MM.1S (cell line): ENCODE data around the gene DOP1A.
A peak's percentile ranks its signal among the peaks of the same experiment; 100 is the strongest.

Source experiments
- DNase-seq: peaks from one replicate; pipeline ENCODE4 v3.0.0-alpha.2; 2015
- H2AFZ ChIP-seq: fragments of 300-600 bp; sonication (generic); 2 replicates; pipeline ENCODE4 v1.6.0; 2016; ENCODE audit warnings: antibody characterized with exemption, low read length
- H3F3A ChIP-seq: fragments of 300-600 bp; sonication (generic); 2 replicates; pipeline ENCODE4 v1.6.1; 2016; ENCODE audit warnings: mild to moderate bottlenecking, antibody characterized with exemption, low read length, moderate library complexity, mixed read lengths; ENCODE audit not compliant: insufficient read depth
- H3K27ac ChIP-seq: fragments of 300-600 bp; sonication (generic); 2 replicates; pipeline ENCODE4 v1.5.1; 2016; ENCODE audit warnings: mild to moderate bottlenecking, low read length
- H3K27me3 ChIP-seq: fragments of 300-600 bp; sonication (generic); replicated peaks from 2 replicates; pipeline ENCODE4 v1.6.0; 2016; ENCODE audit warnings: low read length; ENCODE audit not compliant: insufficient read depth
- H3K36me3 ChIP-seq: fragments of 300-600 bp; sonication (generic); replicated peaks from 2 replicates; pipeline ENCODE4 v1.6.1; 2016; ENCODE audit warnings: mild to moderate bottlenecking, low read length, mixed read lengths; ENCODE audit not compliant: insufficient read depth
- H3K4me1 ChIP-seq: fragments of 300-600 bp; sonication (generic); 2 replicates; pipeline ENCODE4 v1.6.1; 2016; ENCODE audit warnings: low read length, mixed read lengths
- H3K4me2 ChIP-seq: fragments of 300-600 bp; sonication (generic); 2 replicates; pipeline ENCODE4 v1.6.0; 2016; ENCODE audit warnings: low read depth, low read length
- H3K4me3 ChIP-seq: fragments of 300-600 bp; sonication (generic); 2 replicates; pipeline ENCODE4 v1.5.1; 2016; ENCODE audit warnings: low read length, mixed read lengths
- H3K79me2 ChIP-seq: fragments of 300-600 bp; sonication (generic); 2 replicates; pipeline ENCODE4 v1.6.1; 2016; ENCODE audit warnings: mixed run types, low read length, mixed read lengths
- H3K9ac ChIP-seq: fragments of 300-600 bp; sonication (generic); 2 replicates; pipeline ENCODE4 v1.6.1; 2016; ENCODE audit warnings: low read length, mixed read lengths
- H3K9me2 ChIP-seq: fragments of 300-600 bp; sonication (generic); replicated peaks from 2 replicates; pipeline ENCODE4 v1.6.1; 2016; ENCODE audit warnings: mild to moderate bottlenecking, low read length, mixed read lengths; ENCODE audit not compliant: insufficient read depth
- H3K9me3 ChIP-seq: fragments of 300-600 bp; sonication (generic); replicated peaks from 2 replicates; pipeline ENCODE4 v1.6.1; 2016; ENCODE audit warnings: mild to moderate bottlenecking, low read length, mixed read lengths; ENCODE audit not compliant: insufficient read depth
- H4K20me1 ChIP-seq: fragments of 300-600 bp; sonication (generic); 2 replicates; pipeline ENCODE4 v1.6.1; 2016; ENCODE audit warnings: mild to moderate bottlenecking, low read length, moderate library complexity, mixed read lengths; ENCODE audit not compliant: insufficient read depth
- EZH2 ChIP-seq: fragments of 300-600 bp; sonication (generic); optimal IDR thresholded peaks from 2 replicates; pipeline ENCODE3; 2017; ENCODE audit warnings: low read depth, mild to moderate bottlenecking, antibody characterized with exemption, low read length, mixed read lengths
- EZH2phosphoT487 ChIP-seq: fragments of 300-600 bp; sonication (generic); IDR thresholded peaks from 2 replicates; pipeline ENCODE4 v1.6.1; 2018; ENCODE audit warnings: antibody characterized with exemption, low read length
- TF ChIP-seq, protein P1 (sequence below): fragments of 300-600 bp; sonication (generic); IDR thresholded peaks from 2 replicates; pipeline ENCODE4 v1.5.1; 2016; ENCODE audit warnings: antibody characterized with exemption, low read length, mixed read lengths

DOP1A gene

DNA sequence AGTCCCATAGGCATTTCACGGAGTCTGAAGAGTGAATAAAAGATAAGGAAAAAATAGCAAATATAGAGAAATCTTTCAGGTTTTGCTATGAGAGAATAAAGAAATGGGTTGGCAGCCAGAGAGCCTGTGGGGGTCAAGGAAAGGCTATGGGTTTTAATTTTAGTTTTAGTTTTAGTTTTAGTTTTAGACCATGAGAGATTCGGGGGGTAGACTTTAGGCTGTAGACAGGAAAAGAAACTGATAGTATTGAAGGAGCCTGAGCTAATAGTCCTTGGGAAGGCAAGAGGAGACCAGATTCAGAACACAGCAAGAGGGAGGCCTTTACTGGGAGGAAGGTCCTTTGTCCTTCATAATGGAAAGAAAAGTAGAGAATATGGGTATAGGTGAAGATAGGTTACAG lies 19.3 kb downstream of the DOP1A start:
- Histone ChIP-seq H3K4me2 (peak overlapping the region; percentile 85), H3K36me3 (no peaks in the 10 kb centered on the region), H3K27me3 (no peaks in the 10 kb centered on the region), H3K9me2 (no peaks in the 10 kb centered on the region), H3K4me1 (peaks cover 16% of the 10 kb centered on the region), H3K27ac (peak overlapping the region; percentile 31; the same call in 1 of the 2 replicates), H4K20me1 (no peaks in the 10 kb centered on the region), H3K9me3 (no peaks in the 10 kb centered on the region), H3K4me3 (peak overlapping the region; percentile 51), H2AFZ (no peak overlapping the region), H3K79me2 (peaks cover 44% of the 10 kb centered on the region), H3K9ac (no peak overlapping the region), H3F3A (peaks cover 9% of the 10 kb centered on the region; the same call in 1 of the 2 replicates)
- TF ChIP-seq, protein P1, sequence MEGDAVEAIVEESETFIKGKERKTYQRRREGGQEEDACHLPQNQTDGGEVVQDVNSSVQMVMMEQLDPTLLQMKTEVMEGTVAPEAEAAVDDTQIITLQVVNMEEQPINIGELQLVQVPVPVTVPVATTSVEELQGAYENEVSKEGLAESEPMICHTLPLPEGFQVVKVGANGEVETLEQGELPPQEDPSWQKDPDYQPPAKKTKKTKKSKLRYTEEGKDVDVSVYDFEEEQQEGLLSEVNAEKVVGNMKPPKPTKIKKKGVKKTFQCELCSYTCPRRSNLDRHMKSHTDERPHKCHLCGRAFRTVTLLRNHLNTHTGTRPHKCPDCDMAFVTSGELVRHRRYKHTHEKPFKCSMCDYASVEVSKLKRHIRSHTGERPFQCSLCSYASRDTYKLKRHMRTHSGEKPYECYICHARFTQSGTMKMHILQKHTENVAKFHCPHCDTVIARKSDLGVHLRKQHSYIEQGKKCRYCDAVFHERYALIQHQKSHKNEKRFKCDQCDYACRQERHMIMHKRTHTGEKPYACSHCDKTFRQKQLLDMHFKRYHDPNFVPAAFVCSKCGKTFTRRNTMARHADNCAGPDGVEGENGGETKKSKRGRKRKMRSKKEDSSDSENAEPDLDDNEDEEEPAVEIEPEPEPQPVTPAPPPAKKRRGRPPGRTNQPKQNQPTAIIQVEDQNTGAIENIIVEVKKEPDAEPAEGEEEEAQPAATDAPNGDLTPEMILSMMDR = no peak
- TF ChIP-seq EZH2 (no peak), EZH2phosphoT487 (no peak)
- peak; percentile 72 for DNase-seq

DNA sequence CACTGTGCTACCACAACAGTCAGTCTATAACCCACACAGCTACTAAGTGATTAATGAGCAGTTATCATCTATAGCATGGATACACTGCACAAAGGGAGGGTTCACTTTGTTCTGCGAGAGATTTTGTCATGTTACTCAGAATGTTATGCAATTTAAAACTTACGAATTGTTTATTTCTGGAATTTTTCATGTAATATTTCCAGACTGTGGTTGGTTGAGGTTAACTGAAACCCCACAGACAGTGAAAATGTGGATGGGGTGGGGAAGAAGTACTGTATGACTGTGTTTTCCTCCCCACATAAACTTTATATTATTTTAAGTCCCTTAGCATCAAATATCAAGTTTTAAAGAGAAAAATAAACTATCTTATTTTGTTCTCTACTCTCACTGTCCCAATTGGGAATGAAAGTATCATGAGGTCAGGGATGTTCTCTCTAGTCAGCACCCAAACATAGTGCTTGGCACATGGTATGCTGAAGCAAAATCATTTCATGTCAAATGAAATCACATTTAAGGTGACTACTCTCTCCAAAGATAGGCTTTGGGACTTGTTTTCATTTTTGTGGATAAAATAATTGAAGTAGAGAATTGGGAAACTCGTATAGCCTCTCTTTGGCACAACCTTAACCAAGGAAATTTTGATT lies 25.4 kb downstream of the DOP1A start:
- Histone ChIP-seq H3K36me3 (no peaks in the 10 kb centered on the region), H3K27me3 (no peaks in the 10 kb centered on the region), H3K9me3 (no peaks in the 10 kb centered on the region), H3K9me2 (no peaks in the 10 kb centered on the region), H3K79me2 (peaks cover 40% of the 10 kb centered on the region), H4K20me1 (no peaks in the 10 kb centered on the region), H3K4me1 (no peaks in the 10 kb centered on the region), H2AFZ (no peak overlapping the region), H3F3A (no peaks in the 10 kb centered on the region), H3K4me2 (no peak overlapping the region), H3K27ac (no peak overlapping the region), H3K4me3 (no peak overlapping the region), H3K9ac (no peak overlapping the region)
- no peak for DNase-seq
- TF ChIP-seq, protein P1 = no peak
- TF ChIP-seq EZH2phosphoT487 (no peak), EZH2 (no peak)

DNA sequence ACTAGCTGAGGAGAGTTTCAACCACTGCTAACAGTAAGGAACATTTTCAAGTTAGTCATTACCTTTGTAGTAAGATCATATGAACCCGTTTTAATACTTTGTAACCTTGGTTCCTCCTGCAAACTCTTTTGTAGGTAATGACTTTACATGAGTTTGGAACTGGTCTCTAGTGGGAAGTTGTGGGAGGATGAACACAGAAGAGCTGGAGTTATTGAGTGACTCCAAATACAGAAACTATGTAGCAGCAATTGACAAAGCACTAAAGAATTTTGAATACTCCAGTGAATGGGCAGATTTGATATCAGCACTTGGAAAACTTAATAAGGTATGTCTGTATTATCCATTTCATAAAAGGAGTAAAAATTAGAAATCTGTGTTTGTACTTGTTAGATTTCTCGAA lies 29.3 kb downstream of the DOP1A start:
- Histone ChIP-seq H3K36me3 (no peaks in the 10 kb centered on the region), H2AFZ (no peak overlapping the region), H3K9ac (no peak overlapping the region), H3K79me2 (peaks cover 22% of the 10 kb centered on the region), H4K20me1 (no peaks in the 10 kb centered on the region), H3K27ac (no peak overlapping the region), H3K27me3 (no peaks in the 10 kb centered on the region), H3K9me3 (no peaks in the 10 kb centered on the region), H3K4me2 (no peak overlapping the region), H3K9me2 (no peaks in the 10 kb centered on the region), H3K4me3 (no peak overlapping the region), H3F3A (no peaks in the 10 kb centered on the region), H3K4me1 (no peaks in the 10 kb centered on the region)
- DNase-seq = no peak
- TF ChIP-seq, protein P1 = no peak
- TF ChIP-seq EZH2 = no peak
- TF ChIP-seq EZH2phosphoT487 = no peak
